Measurements from ENCODE around the gene VAV1. TPM values are rescaled to one million over a fixed set of nuclear protein-coding genes. Genes with fewer than 3 reads are reported as not detected.
A peak's percentile ranks its signal among the peaks of the same experiment; 100 is the strongest.

VAV1 gene
- total and polyA plus RNA-seq, 10 of the 15 experiments (the other 5 are each of a cell fraction or from before 2014, with no cell fraction given) = 1.6 to 76.8 (median 40.7) TPM

DNA sequence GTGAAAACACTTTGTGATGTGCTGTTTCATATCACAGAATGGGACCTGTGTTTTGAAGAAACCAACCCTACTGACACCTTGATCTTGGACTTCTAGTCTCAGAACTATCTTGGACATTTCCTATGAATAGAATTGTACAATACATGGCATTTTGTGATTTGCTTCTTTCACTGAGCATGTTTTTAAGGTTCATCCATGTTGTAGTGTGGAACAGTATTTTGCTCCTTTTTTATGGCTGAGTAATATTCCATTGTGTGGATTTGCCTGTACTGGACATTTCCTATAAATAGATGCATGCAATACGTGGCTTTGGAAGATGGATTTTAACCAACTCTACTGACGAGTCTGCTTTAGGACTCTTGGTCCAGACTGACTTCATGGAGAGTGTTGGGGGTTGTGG, 46.8 kb downstream of the VAV1 start:
- intact Hi-C loops (cut with micrococcal nuclease; ENCODE audit: unreplicated experiment) = no loop called here
- FAIRE-seq = no peak

DNA sequence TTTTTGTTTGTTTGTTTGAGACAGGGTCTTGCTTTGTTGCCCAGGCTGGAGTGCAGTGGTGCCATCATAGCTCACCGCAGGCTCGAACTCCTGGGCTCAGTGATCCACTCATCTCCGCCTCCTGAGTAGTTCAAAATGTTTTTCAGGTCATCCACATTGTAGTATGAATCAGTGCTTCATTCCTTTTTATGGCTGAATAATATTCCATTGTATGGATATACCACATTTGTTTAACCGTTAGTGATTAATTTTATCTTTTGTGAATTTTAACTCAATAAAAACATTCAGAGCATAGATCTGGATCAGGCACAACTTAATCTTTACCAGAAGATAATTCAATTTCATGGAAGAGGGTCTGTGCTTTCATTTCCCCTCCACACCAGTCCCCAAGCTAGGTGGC, 47.7 kb downstream of the VAV1 start:
- SMC1A ChIA-PET (ENCODE audit: uncharacterized antibody, unreplicated experiment) = interaction anchor here (0.9 to 1.4 kb wide), 2 partner anchors 12 to 20 kb away, joined by 3 to 4 read pairs; no protein-coding TSS in a partner anchor

More for the DNA sequence above, 46.8 kb downstream of the VAV1 start:
- Histone ChIP-seq H3K9ac (ENCODE audit: control insufficient read depth, insufficient read depth, low read length) (no peak overlapping the region), H2AFZ (ENCODE audit: control insufficient read depth, low read depth, low read length) (no peak overlapping the region), H3K9me3 (replicated peaks; ENCODE audit: control insufficient read depth, insufficient read depth, low read length) (peaks cover 9% of the 10 kb centered on the region), H4K20me1 (ENCODE audit: control insufficient read depth, insufficient read depth) (no peaks in the 10 kb centered on the region), H3K4me1 (ENCODE audit: control insufficient read depth, insufficient read depth, low read length) (no peaks in the 10 kb centered on the region), H3K36me3 (ENCODE audit: control insufficient read depth in 2 of 2, insufficient read depth in 2 of 2, low read length in 1 of 2) (peaks cover 13 to 36% of the 10 kb centered on the region in 2 experiments), H3K4me3 (no peak overlapping the region), H3K27me3 (replicated peaks in 1 of 2; ENCODE audit: control insufficient read depth in 2 of 2, insufficient read depth in 2 of 2, low read length in 1 of 2) (no peaks in the 10 kb centered on the region), H3K27ac (ENCODE audit: control insufficient read depth, insufficient read depth) (no peak overlapping the region), H3K79me2 (ENCODE audit: control insufficient read depth, insufficient read depth, low read length) (peaks cover 13% of the 10 kb centered on the region), H3K4me2 (ENCODE audit: control insufficient read depth, insufficient read depth) (no peak overlapping the region)
- no TSS peak for BruUV-seq (replicated peaks)
- ATAC-seq = no peak
- SMC1A ChIA-PET (ENCODE audit: uncharacterized antibody, unreplicated experiment) = no interaction called here
- POLR2A ChIA-PET = interaction anchor here (0.5 kb wide), 1 partner anchor 337 kb away, joined by 5 read pairs; no protein-coding TSS in a partner anchor
- no peak for DNase-seq (ENCODE audit: low read depth, low spot score)
- RAD21 ChIA-PET (ENCODE audit: unreplicated experiment) = no interaction called here
- TF ChIP-seq ZNF217 (IDR thresholded peaks at IDR 0.05) (0 out of 2 replicates have a peak, but pooled peaks have one; percentile 47), CEBPB (IDR thresholded peaks at IDR 0.05; ENCODE audit: borderline replicate concordance in 1 of 2, low read depth in 2 of 2, low read length in 2 of 2) (no peak)
- WGBS (ENCODE audit: insufficient coverage, insufficient replicate concordance, low lambda C conversion rate, missing lambda C conversion rate) = 50% methylated on average over 2 of the region's 2 CpGs
- CTCF ChIA-PET = interaction anchor here (1.4 to 1.5 kb wide), 3 partner anchors 10 to 32 kb away, joined by 4 to 6 read pairs (median 6); no protein-coding TSS in a partner anchor
- in situ Hi-C loops (cut with MboI) = no loop called here

More for the DNA sequence above, 47.7 kb downstream of the VAV1 start:
- H3K9me3 ChIP-seq (replicated peaks; ENCODE audit: control insufficient read depth, insufficient read depth, low read length) = peaks cover 9% of the 10 kb centered on the region
- TF ChIP-seq, protein P1, sequence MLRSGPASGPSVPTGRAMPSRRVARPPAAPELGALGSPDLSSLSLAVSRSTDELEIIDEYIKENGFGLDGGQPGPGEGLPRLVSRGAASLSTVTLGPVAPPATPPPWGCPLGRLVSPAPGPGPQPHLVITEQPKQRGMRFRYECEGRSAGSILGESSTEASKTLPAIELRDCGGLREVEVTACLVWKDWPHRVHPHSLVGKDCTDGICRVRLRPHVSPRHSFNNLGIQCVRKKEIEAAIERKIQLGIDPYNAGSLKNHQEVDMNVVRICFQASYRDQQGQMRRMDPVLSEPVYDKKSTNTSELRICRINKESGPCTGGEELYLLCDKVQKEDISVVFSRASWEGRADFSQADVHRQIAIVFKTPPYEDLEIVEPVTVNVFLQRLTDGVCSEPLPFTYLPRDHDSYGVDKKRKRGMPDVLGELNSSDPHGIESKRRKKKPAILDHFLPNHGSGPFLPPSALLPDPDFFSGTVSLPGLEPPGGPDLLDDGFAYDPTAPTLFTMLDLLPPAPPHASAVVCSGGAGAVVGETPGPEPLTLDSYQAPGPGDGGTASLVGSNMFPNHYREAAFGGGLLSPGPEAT (IDR thresholded peaks at IDR 0.05; ENCODE audit: low read depth) = no peak
- no peak for TF ChIP-seq EP300 (IDR thresholded peaks at IDR 0.05; ENCODE audit: borderline replicate concordance in 1 of 2, control insufficient read depth in 1 of 2, low read depth in 2 of 2, low read length in 2 of 2)
- no peaks in the 10 kb centered on the region for H3K27me3 ChIP-seq (replicated peaks in 1 of 2; ENCODE audit: control insufficient read depth in 2 of 2, insufficient read depth in 2 of 2, low read length in 1 of 2)
- FAIRE-seq (no peak), ATAC-seq (no peak), DNase-seq (ENCODE audit: low read depth, low spot score) (no peak)
- no peak overlapping the region for H3K27ac ChIP-seq (ENCODE audit: control insufficient read depth, insufficient read depth)
- POLR2A ChIA-PET = interaction anchor here (0.7 kb wide), 1 partner anchor 12 kb away, joined by 3 read pairs; no protein-coding TSS in a partner anchor
- in situ Hi-C loops (cut with MboI) (no loop called here), intact Hi-C loops (cut with micrococcal nuclease; ENCODE audit: unreplicated experiment) (no loop called here)
- peaks cover 18 to 42% of the 10 kb centered on the region in 2 experiments for H3K36me3 ChIP-seq (ENCODE audit: control insufficient read depth in 2 of 2, insufficient read depth in 2 of 2, low read length in 1 of 2)
- no peaks in the 10 kb centered on the region for H3K4me1 ChIP-seq (ENCODE audit: control insufficient read depth, insufficient read depth, low read length)
- no peaks in the 10 kb centered on the region for H4K20me1 ChIP-seq (ENCODE audit: control insufficient read depth, insufficient read depth)
- WGBS (ENCODE audit: insufficient coverage, insufficient replicate concordance, low lambda C conversion rate, missing lambda C conversion rate) = 96% methylated on average over 4 of the region's 4 CpGs
- peaks cover 10% of the 10 kb centered on the region for H3K79me2 ChIP-seq (ENCODE audit: control insufficient read depth, insufficient read depth, low read length)
- CTCF ChIA-PET = interaction anchor here (1.4 kb wide), 1 partner anchor 32 kb away, joined by 6 read pairs; no protein-coding TSS in a partner anchor
- no peak overlapping the region for H3K4me2 ChIP-seq (ENCODE audit: control insufficient read depth, insufficient read depth)
- H3K9ac ChIP-seq (ENCODE audit: control insufficient read depth, insufficient read depth, low read length) = no peak overlapping the region
- RAD21 ChIA-PET (ENCODE audit: unreplicated experiment) = no interaction called here
- no peak overlapping the region for H2AFZ ChIP-seq (ENCODE audit: control insufficient read depth, low read depth, low read length)
- BruUV-seq (replicated peaks) = no TSS peak
- H3K4me3 ChIP-seq = no peak overlapping the region

Data from GM12878 (cell line).